B cell (primary cell): ENCODE results near the gene HOXA5. TPM values are rescaled to one million over a fixed set of nuclear protein-coding genes. Genes with fewer than 3 reads are reported as not detected.
A peak's percentile ranks its signal among the peaks of the same experiment; 100 is the strongest.

Experiments used
- ATAC-seq: fragments of 200-7000 bp; cut with Tn5 transposase; one replicate; pipeline ENCODE4 v1.10.0; 2021; ENCODE audit warnings: low read depth, mild to moderate bottlenecking, moderate number of reproducible peaks, moderate library complexity
- CTCF ChIA-PET: fragments of 350-600 bp; sonication (Branson Sonifier 250); formaldehyde crosslinking; loops from one replicate; lab custom pipeline; 2021; ENCODE audit warnings: antibody characterized with exemption, inconsistent platforms; lab: Charles Lee
- POLR2A ChIA-PET: fragments of 350-600 bp; sonication (Branson Sonifier 250); formaldehyde crosslinking; loops from one replicate; lab custom pipeline; 2021; ENCODE audit warnings: antibody characterized with exemption; lab: Charles Lee
- DNase-seq: peaks from one replicate; pipeline ENCODE4 v3.0.0; 2013
- H2AFZ ChIP-seq: 2 replicates; pipeline ENCODE4 v1.6.1; 2012; ENCODE audit warnings: mild to moderate bottlenecking, low read depth, low read length; ENCODE audit not compliant: insufficient read depth, poor library complexity, severe bottlenecking
- H3K27ac ChIP-seq, 2 donors: 1 replicate in 1 of 2; 2 replicates in 1 of 2; pipeline ENCODE4 v1.5.1; 2012 to 2013; ENCODE audit warnings: low read length in 2 of 2, mild to moderate bottlenecking in 2 of 2, moderate library complexity in 1 of 2
- H3K27me3 ChIP-seq, 4 experiments: fragments of 200-600 bp in 1 of 4; sonication (generic) in 1 of 4; replicated peaks in 1 of 4; 1 replicate in 2 of 4; 2 replicates in 2 of 4; pipeline versions ENCODE4 v1.6.1 to v1.7.0; 2013 to 2016; ENCODE audit warnings: low read length in 3 of 4, mild to moderate bottlenecking in 2 of 4, mixed read lengths in 1 of 4, moderate library complexity in 1 of 4; ENCODE audit not compliant: insufficient read depth in 4 of 4, control insufficient read depth in 3 of 4; ENCODE audit errors: control extremely low read depth in 1 of 4
- H3K36me3 ChIP-seq, 2 experiments: replicated peaks in 1 of 2; 1 replicate in 1 of 2; 2 replicates in 1 of 2; pipeline versions ENCODE4 v1.6.1 to v1.7.1; 2013; ENCODE audit warnings: low read length in 1 of 2; ENCODE audit not compliant: insufficient read depth in 2 of 2, control insufficient read depth in 1 of 2; ENCODE audit errors: control extremely low read depth in 1 of 2, extremely low read depth in 1 of 2
- H3K4me1 ChIP-seq, 2 donors: fragments of 200-600 bp in 1 of 2; sonication (generic) in 1 of 2; 1 replicate in 1 of 2; 2 replicates in 1 of 2; pipeline versions ENCODE4 v1.5.1 to v1.6.1; 2013 to 2017; ENCODE audit warnings: low read length in 2 of 2; ENCODE audit not compliant: control insufficient read depth in 2 of 2, insufficient read depth in 2 of 2
- H3K4me2 ChIP-seq: replicated peaks from 2 replicates; pipeline ENCODE3; 2012; ENCODE audit warnings: mild to moderate bottlenecking, low read depth, low read length; ENCODE audit not compliant: poor library complexity, severe bottlenecking
- H3K4me3 ChIP-seq, 5 experiments: fragments of 200-600 bp in 1 of 5; sonication (generic) in 1 of 5; 1 replicate in 3 of 5; 2 replicates in 2 of 5; pipeline versions ENCODE4 v1.5.1 to v1.7.0; 2011 to 2016; ENCODE audit warnings: low read length in 4 of 5, mild to moderate bottlenecking in 4 of 5, low read depth in 2 of 5, control low read depth in 1 of 5, moderate library complexity in 1 of 5; ENCODE audit not compliant: insufficient read depth in 1 of 5; ENCODE audit errors: control extremely low read depth in 1 of 5, extremely low read depth in 1 of 5
- H3K79me2 ChIP-seq: fragments of 200-600 bp; sonication (generic); one replicate; pipeline ENCODE4 v1.6.0; 2016; ENCODE audit warnings: low read length; ENCODE audit not compliant: control insufficient read depth, insufficient read depth
- H3K9ac ChIP-seq: fragments of 200-600 bp; sonication (generic); 2 replicates; pipeline ENCODE4 v1.6.1; 2017; ENCODE audit warnings: mild to moderate bottlenecking, low read length, moderate library complexity
- H3K9me3 ChIP-seq, 3 donors: one replicate each; pipeline versions ENCODE4 v1.6.1 to v1.7.1; 2013; ENCODE audit warnings: low read length in 2 of 3; ENCODE audit not compliant: control insufficient read depth in 2 of 3, insufficient read depth in 1 of 3; ENCODE audit errors: control extremely low read depth in 1 of 3
- H4K20me1 ChIP-seq: 2 replicates; pipeline ENCODE4 v1.6.0; 2012; ENCODE audit warnings: mild to moderate bottlenecking, low read length; ENCODE audit not compliant: insufficient read depth, control insufficient read depth, poor library complexity, severe bottlenecking
- H3K27ac Mint-ChIP-seq: one replicate; pipeline ENCODE4 v1.8.0; 2021; ENCODE audit warnings: mixed read lengths
- H3K27me3 Mint-ChIP-seq: one replicate; pipeline ENCODE4 v1.8.0; 2021; ENCODE audit warnings: mixed read lengths
- H3K4me1 Mint-ChIP-seq: one replicate; pipeline ENCODE4 v1.8.0; 2021; ENCODE audit warnings: mixed read lengths
- H3K4me3 Mint-ChIP-seq: one replicate; pipeline ENCODE4 v1.8.0; 2021; ENCODE audit warnings: mixed read lengths
- H3K9me3 Mint-ChIP-seq: one replicate; pipeline ENCODE4 v1.8.0; 2022; ENCODE audit warnings: mixed read lengths; ENCODE audit not compliant: insufficient read depth
- CTCF ChIP-seq: fragments of 200-600 bp; IDR thresholded peaks from one replicate; pipeline ENCODE4 v1.8.0; 2022; ENCODE audit warnings: antibody characterized with exemption, mild to moderate bottlenecking
- EZH2 ChIP-seq: IDR thresholded peaks from 2 replicates; pipeline ENCODE4 v1.6.1; 2012; ENCODE audit warnings: borderline replicate concordance, low read depth, mild to moderate bottlenecking, moderate library complexity, low read length; ENCODE audit not compliant: insufficient read depth, poor library complexity, severe bottlenecking
- WGBS: methylation state at CpG from one replicate; pipeline ENCODE4 v1.1.5; 2013; ENCODE audit warnings: missing lambda C conversion rate; ENCODE audit not compliant: insufficient coverage; 5-methylcytosine and 5-hydroxymethylcytosine counted together
- intact Hi-C: fragments of 100-400 bp; cut with micrococcal nuclease; formaldehyde crosslinking; loops from one replicate; pipeline ENCODE4 v1.10.0; 2022
- polyA plus RNA-seq: library from polyadenylated mRNA; depleted of rRNA; stranded (reverse); fragments of >200 nt; gene quantifications from 2 replicates; pipeline ENCODE4 v1.2.3, GENCODE V29; 2012
- total RNA-seq, 2 donors: library from RNA; stranded (reverse); fragments of 120-200 nt in 1 of 2; gene quantifications; 1 replicate in 1 of 2; 2 replicates in 1 of 2; pipeline versions ENCODE4 v1.2.3 to v1.2.4, GENCODE V29; 2013 to 2022

Gene HOXA5
- total and polyA plus RNA-seq, 2 donors (not counting 1 experiment from before 2014, with no cell fraction given): not detected

- H3K4me1 Mint-ChIP-seq: peaks cover 31% of the 10 kb centered on the region
- peak overlapping the region; percentile 36 for H3K9ac ChIP-seq
- peak overlapping the region in 1 of 5 experiments; percentile 45 for H3K4me3 ChIP-seq
- ATAC-seq (no peak), DNase-seq (peak; percentile 37)
- H4K20me1 ChIP-seq: no peaks in the 10 kb centered on the region
- no peaks in the 10 kb centered on the region for H3K79me2 ChIP-seq
- peak overlapping the region; percentile 75 for H3K4me2 ChIP-seq
- H3K4me3 Mint-ChIP-seq: peak overlapping the region; percentile 61
- WGBS: 18% methylated on average over 42 of the region's 42 CpGs
- H3K4me1 ChIP-seq: peaks cover 39 to 65% of the 10 kb centered on the region in 2 donors
- peaks cover 2 to 58% (median 6%) of the 10 kb centered on the region in 3 donors for H3K9me3 ChIP-seq
- no peak for TF ChIP-seq CTCF
- no peak for TF ChIP-seq EZH2
- intact Hi-C loops: loop anchor here (10.0 kb wide), 1 partner anchor 413 kb away; no protein-coding TSS in a partner anchor
- H3K27ac Mint-ChIP-seq: peak overlapping the region; percentile 37
- CTCF ChIA-PET: interaction anchor here (0.7 to 1.3 kb wide), 8 partner anchors 9 to 728 kb away, joined by 3 to 5 read pairs (median 3); no protein-coding TSS in a partner anchor
- no peak overlapping the region for H3K27ac ChIP-seq
- peaks cover 3 to 91% (median 79%) of the 10 kb centered on the region in 4 experiments for H3K27me3 ChIP-seq
- H3K27me3 Mint-ChIP-seq: peaks cover 86% of the 10 kb centered on the region
- no peaks in the 10 kb centered on the region for H3K9me3 Mint-ChIP-seq
- H2AFZ ChIP-seq: no peak overlapping the region
- H3K36me3 ChIP-seq: no peaks in the 10 kb centered on the region
- POLR2A ChIA-PET: interaction anchor here (0.5 to 0.7 kb wide), 3 partner anchors 17 to 77 kb away, joined by 3 to 4 read pairs (median 4); no protein-coding TSS in a partner anchor
These were observed 48.5 kb upstream of the HOXA5 start for GRCh38 chr7:27191833-27192545.
